ENCODE measurements around the gene PTF1A.
A peak's percentile ranks its signal among the peaks of the same experiment; 100 is the strongest.

Gene PTF1A

GRCh38 chr10:23191764-23192711 lies at the start of gene PTF1A:
TSS of gene PTF1A (plus strand) at chr10:23192312. CDS start at chr10:23192531, 219 bp downstream.
- DNase-seq, result no peak

- DNase-seq, result no peak
Measured at GRCh38 chr10:23146258-23146657, 45.9 kb upstream of the PTF1A start.

- DNase-seq, result no peak
Measured at GRCh38 chr10:23147035-23147434, 45.1 kb upstream of the PTF1A start.

- DNase-seq, result no peak
Measured at GRCh38 chr10:23148214-23148613, 43.9 kb upstream of the PTF1A start.

- DNase-seq, result no peak
Measured at GRCh38 chr10:23150091-23150490, 42.0 kb upstream of the PTF1A start.

- no peak for DNase-seq
Measured at GRCh38 chr10:23150610-23151009, 41.5 kb upstream of the PTF1A start.

- DNase-seq, result no peak
Measured at GRCh38 chr10:23151071-23151470, 41.0 kb upstream of the PTF1A start.

- DNase-seq, result no peak
Measured at GRCh38 chr10:23155169-23155568, 36.9 kb upstream of the PTF1A start.

- no peak for DNase-seq
Measured at GRCh38 chr10:23156447-23157150, 35.5 kb upstream of the PTF1A start.

- no peak for DNase-seq
Measured at GRCh38 chr10:23157239-23157681, 34.9 kb upstream of the PTF1A start.

GRCh38 chr10:23157691-23158369 lies 34.3 kb upstream of the PTF1A start:
- DNase-seq, result no peak

GRCh38 chr10:23158370-23158769 lies 33.7 kb upstream of the PTF1A start:
- DNase-seq, result peak; percentile 38

- DNase-seq, result peak; percentile 52
Measured at GRCh38 chr10:23171232-23171876, 20.8 kb upstream of the PTF1A start.

- DNase-seq, result no peak
Measured at GRCh38 chr10:23172429-23173213, 19.5 kb upstream of the PTF1A start.

- DNase-seq, result no peak
Measured at GRCh38 chr10:23173214-23174073, 18.7 kb upstream of the PTF1A start.

GRCh38 chr10:23174074-23174976 lies 17.8 kb upstream of the PTF1A start:
- no peak for DNase-seq

- no peak for DNase-seq
Measured at GRCh38 chr10:23174977-23175512, 17.1 kb upstream of the PTF1A start.

GRCh38 chr10:23186178-23186577 lies 5.9 kb upstream of the PTF1A start:
- no peak for DNase-seq

- DNase-seq, result no peak
Measured at GRCh38 chr10:23186697-23187096, 5.4 kb upstream of the PTF1A start.

- DNase-seq, result no peak
Measured at GRCh38 chr10:23187155-23187554, 5.0 kb upstream of the PTF1A start.

All from femur (tissue), 1 donor.